SU-DHL-6 (cell line): Measurements from ENCODE around the gene GIGYF2.

Source experiments
- H2AFZ ChIP-seq: fragments of 200-600 bp; sonication (generic); 2 replicates; pipeline ENCODE4 v1.6.1; 2014; ENCODE audit warnings: low read depth, mild to moderate bottlenecking, moderate library complexity, mixed read lengths, antibody characterized with exemption, low read length; ENCODE audit not compliant: severe bottlenecking
- H3F3A ChIP-seq: fragments of 200-600 bp; shearing (Covaris generic); 2 replicates; pipeline ENCODE4 v1.6.0; 2016; ENCODE audit warnings: antibody characterized with exemption, mild to moderate bottlenecking; ENCODE audit not compliant: insufficient read depth
- H3K27ac ChIP-seq: fragments of 200-600 bp; sonication (generic); 2 replicates; pipeline ENCODE4 v1.5.1; 2016; ENCODE audit warnings: low read depth, mild to moderate bottlenecking, low read length, moderate library complexity, mixed read lengths
- H3K27me3 ChIP-seq: fragments of 200-600 bp; sonication (generic), shearing (Covaris generic); 2 replicates; pipeline ENCODE4 v1.6.0; 2014; ENCODE audit warnings: mild to moderate bottlenecking, low read length
- H3K36me3 ChIP-seq: fragments of 200-600 bp; sonication (generic); 2 replicates; pipeline ENCODE4 v1.6.1; 2014; ENCODE audit warnings: mild to moderate bottlenecking, low read length, mixed read lengths
- H3K4me2 ChIP-seq: fragments of 300-600, 200-600 bp; shearing (Covaris generic), sonication (generic); 2 replicates; pipeline ENCODE4 v1.6.0; 2014; ENCODE audit warnings: low read length, low read depth, mild to moderate bottlenecking; ENCODE audit not compliant: poor library complexity, severe bottlenecking
- H3K4me3 ChIP-seq: fragments of 200-600 bp; sonication (generic); 2 replicates; pipeline ENCODE4 v1.5.1; 2014; ENCODE audit warnings: antibody characterized with exemption, low read length, mild to moderate bottlenecking, mixed read lengths; ENCODE audit not compliant: insufficient read depth, poor library complexity, severe bottlenecking
- H3K79me2 ChIP-seq: fragments of 200-600 bp; sonication (generic); 2 replicates; pipeline ENCODE4 v1.6.1; 2014; ENCODE audit warnings: mild to moderate bottlenecking, low read length, moderate library complexity; ENCODE audit not compliant: insufficient read depth
- H3K9ac ChIP-seq: fragments of 200-600 bp; sonication (generic); 2 replicates; pipeline ENCODE4 v1.7.0; 2014; ENCODE audit warnings: mild to moderate bottlenecking, low read length
- H3K9me2 ChIP-seq: fragments of 200-600 bp; sonication (generic); replicated peaks from 2 replicates; pipeline ENCODE4 v1.6.1; 2014; ENCODE audit warnings: low read length; ENCODE audit not compliant: insufficient read depth
- H3K9me3 ChIP-seq: fragments of 200-600 bp; sonication (generic); 2 replicates; pipeline ENCODE4 v1.6.1; 2014; ENCODE audit warnings: low read length, mixed read lengths; ENCODE audit not compliant: insufficient read depth
- H4K20me1 ChIP-seq: fragments of 200-600 bp; sonication (generic); 2 replicates; pipeline ENCODE4 v1.6.1; 2014; ENCODE audit warnings: low read depth, mild to moderate bottlenecking, antibody characterized with exemption, low read length, moderate library complexity, mixed read lengths
- EZH2phosphoT487 ChIP-seq: fragments of 200-600 bp; sonication (generic), shearing (Covaris generic); conservative IDR thresholded peaks from 2 replicates; pipeline ENCODE4 v1.6.1; 2018; ENCODE audit warnings: mild to moderate bottlenecking, antibody characterized with exemption, low read length, moderate library complexity, mixed read lengths
- TF ChIP-seq, protein P1 (sequence below): fragments of 200-600 bp; sonication (generic); IDR thresholded peaks from one replicate; pipeline ENCODE4 v1.5.1; 2017; ENCODE audit warnings: antibody characterized with exemption, mild to moderate bottlenecking, low read length, moderate library complexity; ENCODE audit not compliant: insufficient read depth, poor library complexity, severe bottlenecking

Gene GIGYF2

DNA sequence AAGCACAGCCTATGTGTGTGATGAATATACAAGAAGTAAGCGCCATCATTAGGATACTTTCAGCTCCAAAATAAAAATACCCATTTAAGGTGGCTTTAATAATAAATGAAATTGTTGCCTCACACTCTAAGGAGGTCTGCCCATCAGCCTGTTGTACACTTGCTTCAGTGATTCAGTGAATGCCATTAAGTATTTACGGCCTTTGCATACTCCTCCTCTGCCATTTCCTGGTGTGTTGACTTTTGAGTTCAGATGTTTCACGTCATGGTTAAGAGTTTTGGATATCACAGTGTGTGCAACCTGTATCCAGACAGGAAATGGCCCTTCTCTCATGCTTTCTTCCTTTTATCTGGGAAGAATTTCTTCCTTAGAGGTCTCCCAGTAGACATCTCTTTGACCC is 134.4 kb downstream of the GIGYF2 start:
- Histone ChIP-seq H3K9me3 (no peaks in the 10 kb centered on the region), H3K36me3 (peaks cover 8% of the 10 kb centered on the region; the same call in 1 of the 2 replicates), H3K27me3 (no peaks in the 10 kb centered on the region), H3K9ac (no peak overlapping the region), H3K4me2 (no peak overlapping the region), H3F3A (no peaks in the 10 kb centered on the region), H3K27ac (no peak overlapping the region), H2AFZ (no peak overlapping the region), H4K20me1 (no peaks in the 10 kb centered on the region), H3K79me2 (no peaks in the 10 kb centered on the region), H3K4me3 (no peak overlapping the region), H3K9me2 (no peaks in the 10 kb centered on the region)
- TF ChIP-seq, protein P1, sequence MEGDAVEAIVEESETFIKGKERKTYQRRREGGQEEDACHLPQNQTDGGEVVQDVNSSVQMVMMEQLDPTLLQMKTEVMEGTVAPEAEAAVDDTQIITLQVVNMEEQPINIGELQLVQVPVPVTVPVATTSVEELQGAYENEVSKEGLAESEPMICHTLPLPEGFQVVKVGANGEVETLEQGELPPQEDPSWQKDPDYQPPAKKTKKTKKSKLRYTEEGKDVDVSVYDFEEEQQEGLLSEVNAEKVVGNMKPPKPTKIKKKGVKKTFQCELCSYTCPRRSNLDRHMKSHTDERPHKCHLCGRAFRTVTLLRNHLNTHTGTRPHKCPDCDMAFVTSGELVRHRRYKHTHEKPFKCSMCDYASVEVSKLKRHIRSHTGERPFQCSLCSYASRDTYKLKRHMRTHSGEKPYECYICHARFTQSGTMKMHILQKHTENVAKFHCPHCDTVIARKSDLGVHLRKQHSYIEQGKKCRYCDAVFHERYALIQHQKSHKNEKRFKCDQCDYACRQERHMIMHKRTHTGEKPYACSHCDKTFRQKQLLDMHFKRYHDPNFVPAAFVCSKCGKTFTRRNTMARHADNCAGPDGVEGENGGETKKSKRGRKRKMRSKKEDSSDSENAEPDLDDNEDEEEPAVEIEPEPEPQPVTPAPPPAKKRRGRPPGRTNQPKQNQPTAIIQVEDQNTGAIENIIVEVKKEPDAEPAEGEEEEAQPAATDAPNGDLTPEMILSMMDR = no peak
- no peak for TF ChIP-seq EZH2phosphoT487

DNA sequence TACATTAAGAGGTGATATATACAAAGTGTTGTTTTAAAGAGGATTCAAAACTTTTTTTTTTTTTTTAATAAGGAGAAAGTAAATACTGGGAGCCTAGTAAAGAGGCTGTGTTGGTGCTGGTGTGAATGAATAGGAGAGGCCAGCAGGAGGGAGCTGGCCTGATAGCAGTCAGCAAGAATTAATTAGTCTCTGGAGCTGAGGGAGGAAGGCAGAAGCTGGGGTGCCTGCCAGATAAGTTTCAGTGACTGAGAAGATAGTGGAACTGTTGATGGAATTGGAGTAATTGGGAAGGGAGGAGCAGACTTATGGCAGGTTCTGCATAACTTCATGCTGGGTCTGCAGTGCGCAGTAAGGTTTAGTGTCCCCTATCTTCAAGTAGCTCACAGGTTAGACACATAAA is 136.7 kb downstream of the GIGYF2 start:
- Histone ChIP-seq H3K9me3 (no peaks in the 10 kb centered on the region), H3K27ac (no peak overlapping the region), H3K9me2 (no peaks in the 10 kb centered on the region), H4K20me1 (no peaks in the 10 kb centered on the region), H3K4me3 (no peak overlapping the region), H2AFZ (no peak overlapping the region), H3K4me2 (no peak overlapping the region), H3K9ac (no peak overlapping the region), H3K79me2 (no peaks in the 10 kb centered on the region), H3K36me3 (peaks cover 8% of the 10 kb centered on the region; the same call in 1 of the 2 replicates), H3K27me3 (no peaks in the 10 kb centered on the region), H3F3A (no peaks in the 10 kb centered on the region)
- TF ChIP-seq, protein P1 = no peak
- TF ChIP-seq EZH2phosphoT487 = no peak

DNA sequence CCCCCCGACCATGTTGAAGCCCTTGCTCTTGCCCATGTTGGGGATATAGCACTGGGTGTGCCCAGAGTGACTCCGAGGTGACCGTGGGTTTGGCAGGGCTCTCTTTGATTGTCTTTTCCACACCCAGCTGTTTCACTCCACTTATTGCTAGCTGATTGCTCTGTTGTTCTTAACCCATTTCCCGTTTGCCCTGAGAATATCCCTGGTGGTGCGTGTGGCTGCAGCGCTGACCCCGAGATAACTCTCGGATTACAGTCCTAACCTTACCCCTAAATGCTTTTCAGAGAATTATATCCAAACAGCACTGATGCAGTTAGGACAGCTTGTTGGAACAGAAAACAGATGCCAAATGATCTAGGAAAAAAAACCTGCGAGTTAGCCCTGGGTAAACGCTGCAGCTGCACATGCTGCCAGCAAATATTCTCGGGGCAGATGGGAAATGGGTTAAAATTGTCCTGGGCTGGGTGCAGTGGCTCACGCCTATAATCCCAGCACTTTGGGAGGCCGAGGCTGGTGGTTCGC is 138.6 kb downstream of the GIGYF2 start:
- H3K36me3 ChIP-seq = peaks cover 7% of the 10 kb centered on the region; the same call in 1 of the 2 replicates
- no peaks in the 10 kb centered on the region for H3K27me3 ChIP-seq
- H3K4me2 ChIP-seq = no peak overlapping the region
- no peaks in the 10 kb centered on the region for H3F3A ChIP-seq
- no peak overlapping the region for H3K4me3 ChIP-seq
- H2AFZ ChIP-seq = no peak overlapping the region
- no peak overlapping the region for H3K9ac ChIP-seq
- no peaks in the 10 kb centered on the region for H3K9me3 ChIP-seq
- no peak overlapping the region for H3K27ac ChIP-seq
- TF ChIP-seq, protein P1 = no peak
- no peak for TF ChIP-seq EZH2phosphoT487
- no peaks in the 10 kb centered on the region for H3K79me2 ChIP-seq
- no peaks in the 10 kb centered on the region for H3K9me2 ChIP-seq
- H4K20me1 ChIP-seq = no peaks in the 10 kb centered on the region
